ENCODE results near the gene LTBP3.

The LTBP3 gene

DNA sequence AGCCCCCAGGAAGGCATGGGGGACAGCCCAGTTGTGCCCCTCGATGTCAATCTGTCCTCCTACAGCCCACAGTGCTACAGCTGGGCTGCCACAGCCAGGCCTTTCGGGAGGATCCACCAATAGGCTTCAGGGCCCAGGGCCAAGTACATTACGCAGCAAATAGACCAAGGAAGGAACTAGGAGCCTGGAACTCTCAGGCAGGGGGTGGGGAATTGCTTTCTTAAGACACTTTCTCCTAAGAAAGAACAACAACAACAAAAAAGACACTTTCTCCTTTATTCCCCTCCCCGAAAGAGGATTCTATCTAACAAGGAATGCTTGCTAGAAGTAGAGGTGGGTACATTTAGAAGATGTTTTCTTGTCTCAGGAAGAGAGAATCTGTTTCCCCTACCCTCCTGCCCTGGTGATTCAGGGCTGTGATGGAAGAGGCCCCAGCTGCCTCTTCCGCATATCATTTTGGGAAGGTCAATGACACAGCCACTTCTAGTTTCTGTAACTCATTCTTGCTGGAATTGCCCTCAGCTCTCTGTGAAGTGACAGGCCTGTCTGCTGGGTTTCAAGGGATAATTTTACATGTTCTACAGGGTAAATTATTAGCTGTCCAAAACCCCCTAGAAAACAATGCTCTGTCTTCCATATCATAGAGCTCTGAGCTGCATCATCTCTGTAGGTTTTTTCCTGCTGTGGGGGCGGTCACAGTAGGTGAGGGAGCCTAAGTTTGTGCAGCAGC is 65.4 kb downstream of the LTBP3 start:
- DNase-seq, result no peak

DNA sequence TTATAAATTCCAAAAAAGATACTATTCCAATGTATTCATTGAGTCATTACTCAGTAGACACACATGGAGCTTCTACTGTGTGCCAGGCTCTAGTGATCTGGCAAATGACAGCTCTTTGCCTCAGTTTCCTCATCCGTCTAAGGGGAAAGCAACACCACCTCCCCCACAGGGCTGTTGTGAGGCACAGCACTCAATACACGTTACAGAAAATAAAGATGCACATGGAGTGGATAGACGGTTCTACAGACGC is 65.8 kb downstream of the LTBP3 start:
- no peak for DNase-seq

DNA sequence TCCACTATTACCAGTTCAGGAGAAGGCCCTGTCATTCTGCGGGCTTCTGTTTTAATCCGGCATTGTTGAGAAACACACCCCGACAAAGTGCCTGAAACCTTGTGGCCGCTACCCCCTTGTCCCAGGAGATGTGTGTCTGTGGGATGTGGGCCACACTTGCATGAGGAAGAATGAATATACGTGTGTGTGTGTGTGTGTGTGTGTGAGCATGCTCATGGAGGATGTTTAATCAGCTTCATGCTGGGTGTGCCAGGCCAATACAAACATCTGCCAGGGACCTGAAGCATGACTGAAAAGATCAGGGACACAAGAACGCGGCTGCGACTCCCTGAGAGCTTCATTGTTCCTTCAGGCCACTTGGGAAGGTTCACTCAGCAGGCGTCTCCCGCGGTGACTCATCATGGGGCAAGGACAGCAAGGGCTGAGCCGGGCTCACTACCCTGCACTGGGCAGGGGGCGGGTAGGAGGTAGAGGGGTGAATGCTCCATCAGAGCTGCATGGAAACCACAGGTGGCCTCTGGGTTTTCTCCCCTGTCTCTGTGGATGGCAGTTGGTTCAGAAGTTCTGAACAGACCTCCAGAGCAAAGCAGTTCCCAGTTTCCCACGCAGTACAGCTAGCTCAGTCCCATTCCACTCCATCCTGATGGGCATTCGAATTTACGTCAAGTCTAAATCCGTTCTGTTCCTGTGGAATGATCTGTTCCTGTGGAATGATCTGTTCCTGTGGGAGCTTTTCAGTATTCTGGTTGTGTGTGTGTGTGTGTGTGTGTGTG is 66.4 kb downstream of the LTBP3 start:
- DNase-seq, result no peak

DNA sequence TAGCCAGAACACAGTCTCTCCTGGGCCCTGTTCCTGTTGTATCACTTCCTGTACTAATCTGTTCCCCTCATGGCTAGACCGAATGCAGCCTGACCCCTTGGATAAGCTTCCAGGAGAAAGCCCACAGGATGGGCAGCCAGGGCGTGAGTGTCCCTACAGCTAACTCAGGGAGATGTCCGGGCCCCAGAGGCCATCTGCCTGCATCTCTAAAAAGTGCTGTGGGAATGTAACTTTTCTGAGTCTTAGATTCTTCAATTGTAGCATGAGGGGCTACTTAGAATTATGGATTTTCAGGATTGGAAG is 67.0 kb downstream of the LTBP3 start:
- DNase-seq, result no peak

DNA sequence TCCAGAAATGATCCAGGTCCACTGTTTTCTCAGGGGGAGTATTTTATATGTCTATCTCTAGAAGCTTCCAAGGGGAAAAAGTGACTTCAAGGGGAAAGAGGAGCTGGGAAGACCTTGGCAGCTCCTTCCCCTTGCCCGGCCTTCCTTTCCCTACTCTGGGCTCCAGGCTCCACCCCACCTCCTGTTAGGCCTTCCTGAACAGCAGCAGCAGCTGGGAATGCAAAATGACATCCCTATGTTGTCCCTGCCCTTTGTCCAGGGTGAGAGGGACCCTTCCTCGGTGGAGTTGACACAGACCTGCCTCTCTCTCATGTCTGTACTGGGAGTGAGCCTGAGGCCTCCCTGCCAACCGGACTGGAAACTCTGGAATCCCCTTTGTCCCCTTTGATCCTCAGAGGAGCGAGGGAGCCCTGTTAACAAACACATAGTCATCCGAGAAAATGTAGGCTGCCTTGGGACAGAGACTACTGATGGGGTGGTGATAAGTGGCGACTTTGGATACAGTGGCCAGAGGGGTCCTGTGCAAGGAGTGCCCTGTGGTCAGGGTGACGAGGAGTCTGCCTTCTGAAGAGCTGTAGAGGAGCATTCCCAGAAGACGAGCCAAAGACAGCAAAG is 68.3 kb downstream of the LTBP3 start:
- DNase-seq, result no peak

DNA sequence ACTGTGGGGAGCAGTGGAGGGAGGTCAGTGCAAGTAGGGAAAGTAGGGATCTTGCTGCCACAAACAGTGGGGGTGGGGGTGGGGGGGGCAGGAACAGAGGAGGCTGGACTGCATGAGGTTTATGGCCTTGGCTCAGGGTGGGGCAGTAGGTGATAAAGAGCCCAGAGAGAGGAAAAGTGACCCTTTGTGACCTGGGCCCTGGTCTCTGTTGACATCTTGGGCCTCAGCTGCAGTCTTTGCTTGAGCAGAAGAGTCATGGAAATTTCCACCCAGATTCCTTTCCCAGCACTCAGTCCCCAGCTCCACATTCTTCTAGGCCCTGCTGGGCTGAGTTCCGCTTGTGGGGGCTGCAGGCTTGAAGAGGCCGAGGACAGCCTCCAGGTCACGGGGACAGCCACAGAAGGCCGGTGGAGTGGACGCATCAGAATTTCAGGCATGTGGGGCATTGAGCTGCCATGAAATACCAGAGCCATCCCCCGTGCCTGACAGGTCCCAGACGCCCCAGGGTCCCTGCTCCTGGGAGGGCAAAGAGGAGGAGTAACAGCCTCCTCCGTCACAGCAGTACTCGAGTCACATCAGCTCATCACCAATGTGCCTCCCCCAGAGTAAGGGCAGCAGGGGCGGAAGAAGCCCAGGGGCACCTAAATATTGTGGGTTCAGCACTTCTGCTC is 69.0 kb downstream of the LTBP3 start:
- DNase-seq, result no peak
